OCI-LY3 (cell line): ENCODE data around the gene FAM177A1.

Experiments
- H2AFZ ChIP-seq: fragments of 200-600, 300-600 bp; shearing (Covaris generic); 2 replicates; pipeline ENCODE4 v1.6.0; 2014; ENCODE audit warnings: antibody characterized with exemption, low read depth, low read length
- H3K27ac ChIP-seq: fragments of 200-600, 300-600 bp; sonication (generic); 2 replicates; pipeline ENCODE4 v1.5.1; 2014; ENCODE audit warnings: mild to moderate bottlenecking, low read length, moderate library complexity, mixed read lengths
- H3K27me3 ChIP-seq: fragments of 200-600, 300-600 bp; sonication (generic); 2 replicates; pipeline ENCODE4 v1.6.1; 2014; ENCODE audit warnings: low read depth, low read length, mixed read lengths
- H3K36me3 ChIP-seq: fragments of 200-600, 300-600 bp; sonication (generic); replicated peaks from 2 replicates; pipeline ENCODE3; 2014; ENCODE audit warnings: low read depth, low read length, mixed read lengths
- H3K4me1 ChIP-seq: fragments of 300-600, 200-600 bp; sonication (generic); 2 replicates; pipeline ENCODE4 v1.6.1; 2014; ENCODE audit warnings: low read length, mixed read lengths
- H3K4me2 ChIP-seq: fragments of 200-600, 300-600 bp; sonication (generic); 2 replicates; pipeline ENCODE4 v1.6.1; 2014; ENCODE audit warnings: low read length, mixed read lengths
- H3K4me3 ChIP-seq: fragments of 300-600, 200-600 bp; sonication (generic); 2 replicates; pipeline ENCODE4 v1.5.1; 2014; ENCODE audit warnings: antibody characterized with exemption, mild to moderate bottlenecking, low read length, moderate library complexity
- H3K79me2 ChIP-seq: fragments of 300-600, 200-600 bp; shearing (Covaris generic); 2 replicates; pipeline ENCODE4 v1.6.1; 2014; ENCODE audit warnings: mild to moderate bottlenecking, low read length, mixed read lengths
- H3K9ac ChIP-seq: fragments of 300-600, 200-600 bp; shearing (Covaris generic); 2 replicates; pipeline ENCODE4 v1.6.0; 2014; ENCODE audit warnings: mild to moderate bottlenecking, low read length, moderate library complexity
- H3K9me3 ChIP-seq: fragments of 200-600, 300-600 bp; shearing (Covaris generic); 2 replicates; pipeline ENCODE4 v1.6.1; 2014; ENCODE audit warnings: low read length, mixed read lengths; ENCODE audit not compliant: insufficient read depth
- H4K20me1 ChIP-seq: fragments of 200-600, 300-600 bp; sonication (generic); 2 replicates; pipeline ENCODE4 v1.6.1; 2016; ENCODE audit warnings: low read length, mixed read lengths; ENCODE audit not compliant: insufficient read depth
- EZH2phosphoT487 ChIP-seq: fragments of 200-600 bp; shearing (Covaris generic); IDR thresholded peaks from 2 replicates; pipeline ENCODE4 v1.6.1; 2018; ENCODE audit warnings: antibody characterized with exemption, mixed run types, low read depth
- TF ChIP-seq, protein P1 (sequence below): fragments of 200-600, 300-600 bp; sonication (generic); IDR thresholded peaks from 2 replicates; pipeline ENCODE4 v1.5.1; 2014; ENCODE audit warnings: antibody characterized with exemption, low read length, low read depth

Gene FAM177A1

DNA sequence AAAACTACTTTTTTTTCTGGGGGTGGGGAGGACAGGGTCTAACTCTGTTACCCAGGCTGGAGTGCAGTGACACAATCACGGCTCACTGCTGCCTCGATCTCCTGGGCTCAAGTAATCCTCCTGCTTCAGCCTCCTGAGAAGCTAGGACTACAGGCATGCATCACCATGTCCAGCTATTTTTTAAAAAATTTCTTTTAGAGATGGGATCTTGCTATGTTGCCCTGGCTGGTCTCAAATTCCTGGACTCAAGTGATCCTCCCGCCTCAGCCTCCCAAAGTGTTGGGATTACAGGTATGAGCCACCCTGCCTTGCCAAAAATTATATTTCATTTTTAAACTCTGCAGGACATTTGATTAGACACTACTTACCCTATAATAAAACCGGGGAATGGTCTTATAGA is 70.2 kb downstream of the FAM177A1 start:
- H3K36me3 ChIP-seq, result peaks cover 29% of the 10 kb centered on the region
- H2AFZ ChIP-seq, result no peak overlapping the region
- TF ChIP-seq EZH2phosphoT487, result no peak
- TF ChIP-seq, protein P1, sequence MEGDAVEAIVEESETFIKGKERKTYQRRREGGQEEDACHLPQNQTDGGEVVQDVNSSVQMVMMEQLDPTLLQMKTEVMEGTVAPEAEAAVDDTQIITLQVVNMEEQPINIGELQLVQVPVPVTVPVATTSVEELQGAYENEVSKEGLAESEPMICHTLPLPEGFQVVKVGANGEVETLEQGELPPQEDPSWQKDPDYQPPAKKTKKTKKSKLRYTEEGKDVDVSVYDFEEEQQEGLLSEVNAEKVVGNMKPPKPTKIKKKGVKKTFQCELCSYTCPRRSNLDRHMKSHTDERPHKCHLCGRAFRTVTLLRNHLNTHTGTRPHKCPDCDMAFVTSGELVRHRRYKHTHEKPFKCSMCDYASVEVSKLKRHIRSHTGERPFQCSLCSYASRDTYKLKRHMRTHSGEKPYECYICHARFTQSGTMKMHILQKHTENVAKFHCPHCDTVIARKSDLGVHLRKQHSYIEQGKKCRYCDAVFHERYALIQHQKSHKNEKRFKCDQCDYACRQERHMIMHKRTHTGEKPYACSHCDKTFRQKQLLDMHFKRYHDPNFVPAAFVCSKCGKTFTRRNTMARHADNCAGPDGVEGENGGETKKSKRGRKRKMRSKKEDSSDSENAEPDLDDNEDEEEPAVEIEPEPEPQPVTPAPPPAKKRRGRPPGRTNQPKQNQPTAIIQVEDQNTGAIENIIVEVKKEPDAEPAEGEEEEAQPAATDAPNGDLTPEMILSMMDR, result no peak
- H3K4me2 ChIP-seq, result no peak overlapping the region
- H3K27ac ChIP-seq, result no peak overlapping the region
- peaks cover 4% of the 10 kb centered on the region; the same call in 1 of the 2 replicates for H3K4me1 ChIP-seq
- H3K9me3 ChIP-seq, result no peaks in the 10 kb centered on the region
- H3K27me3 ChIP-seq, result no peaks in the 10 kb centered on the region
- H3K9ac ChIP-seq, result no peak overlapping the region
- no peak overlapping the region for H3K4me3 ChIP-seq
- no peaks in the 10 kb centered on the region for H4K20me1 ChIP-seq
- peaks cover 11% of the 10 kb centered on the region for H3K79me2 ChIP-seq

DNA sequence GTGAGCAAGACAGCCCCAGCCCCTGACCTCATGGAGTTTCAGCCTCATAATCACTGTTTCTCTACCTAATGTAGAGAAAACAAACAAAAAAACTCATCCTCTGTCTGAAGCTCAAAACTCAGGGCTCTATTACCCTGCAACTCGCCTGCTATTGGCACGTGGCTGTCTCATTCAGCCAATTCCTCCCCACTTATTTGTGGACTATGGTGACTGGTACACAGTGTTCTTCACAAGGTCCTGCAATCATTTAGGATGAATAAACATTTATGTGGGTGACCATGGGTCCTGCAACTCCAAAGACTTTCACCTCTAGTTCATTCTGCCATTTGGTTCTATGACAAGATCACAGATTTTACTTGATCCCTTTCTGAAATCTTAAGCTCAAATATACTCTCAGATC is 71.0 kb downstream of the FAM177A1 start:
- H2AFZ ChIP-seq, result no peak overlapping the region
- peaks cover 21% of the 10 kb centered on the region for H3K36me3 ChIP-seq
- H3K9ac ChIP-seq, result no peak overlapping the region
- H3K4me1 ChIP-seq, result peaks cover 4% of the 10 kb centered on the region; the same call in 1 of the 2 replicates
- no peaks in the 10 kb centered on the region for H3K9me3 ChIP-seq
- no peak overlapping the region for H3K4me3 ChIP-seq
- H3K27me3 ChIP-seq, result no peaks in the 10 kb centered on the region
- peaks cover 15% of the 10 kb centered on the region for H3K79me2 ChIP-seq
- TF ChIP-seq, protein P1, result no peak
- TF ChIP-seq EZH2phosphoT487, result no peak
- H3K4me2 ChIP-seq, result no peak overlapping the region
- no peaks in the 10 kb centered on the region for H4K20me1 ChIP-seq
- H3K27ac ChIP-seq, result no peak overlapping the region

DNA sequence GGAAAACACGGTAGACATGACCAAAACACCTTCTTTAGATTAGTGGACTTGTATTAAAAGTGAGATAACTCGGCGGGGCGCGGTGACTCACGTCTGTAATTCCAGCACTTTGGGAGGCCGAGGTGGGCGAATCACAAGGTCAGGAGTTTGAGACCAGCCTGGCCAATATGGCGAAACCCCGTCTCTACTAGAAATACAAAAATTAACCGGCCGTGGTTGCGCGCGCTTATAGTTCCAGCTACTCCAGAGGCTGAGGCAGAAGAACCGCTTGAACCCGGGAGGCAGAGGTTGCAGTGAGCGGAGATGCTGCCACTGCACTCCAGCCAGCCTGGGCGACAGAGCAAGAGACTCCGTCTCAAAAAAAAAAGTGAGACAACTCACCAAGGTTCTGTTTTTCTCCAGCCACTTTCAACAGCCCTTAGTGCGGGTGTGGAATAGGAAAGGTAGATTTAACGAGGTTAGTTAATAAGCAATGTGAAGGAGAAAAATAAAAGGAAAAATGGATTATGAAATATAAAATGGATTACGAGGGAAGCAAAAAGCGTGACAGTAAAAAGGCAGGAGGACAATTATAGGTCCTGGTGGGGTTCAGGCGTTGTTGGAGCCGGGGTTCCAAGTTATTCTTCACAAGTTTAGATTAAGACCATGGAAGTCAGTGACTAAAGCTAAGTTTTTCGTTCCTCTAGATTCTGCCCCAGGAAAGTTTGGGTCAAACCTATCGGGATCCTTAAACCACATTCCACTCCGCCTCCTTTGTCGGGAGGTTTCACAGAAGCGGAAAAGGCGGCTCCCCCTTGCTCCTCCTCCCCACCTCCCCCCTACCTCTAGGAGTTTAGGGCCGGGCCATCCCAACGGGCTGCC is 75.2 kb downstream of the FAM177A1 start:
- H3K27ac ChIP-seq, result peak overlapping the region; percentile 87
- H3K4me3 ChIP-seq, result peak overlapping the region; percentile 92
- peaks cover 32% of the 10 kb centered on the region for H3K79me2 ChIP-seq
- H3K36me3 ChIP-seq, result no peaks in the 10 kb centered on the region
- H4K20me1 ChIP-seq, result no peaks in the 10 kb centered on the region
- H3K27me3 ChIP-seq, result no peaks in the 10 kb centered on the region
- peak overlapping the region; percentile 98 for H2AFZ ChIP-seq
- peak overlapping the region; percentile 98 for H3K4me2 ChIP-seq
- peak overlapping the region; percentile 99 for H3K9ac ChIP-seq
- TF ChIP-seq, protein P1, result no peak
- TF ChIP-seq EZH2phosphoT487, result no peak
- H3K4me1 ChIP-seq, result peaks cover 12% of the 10 kb centered on the region
- no peaks in the 10 kb centered on the region for H3K9me3 ChIP-seq

DNA sequence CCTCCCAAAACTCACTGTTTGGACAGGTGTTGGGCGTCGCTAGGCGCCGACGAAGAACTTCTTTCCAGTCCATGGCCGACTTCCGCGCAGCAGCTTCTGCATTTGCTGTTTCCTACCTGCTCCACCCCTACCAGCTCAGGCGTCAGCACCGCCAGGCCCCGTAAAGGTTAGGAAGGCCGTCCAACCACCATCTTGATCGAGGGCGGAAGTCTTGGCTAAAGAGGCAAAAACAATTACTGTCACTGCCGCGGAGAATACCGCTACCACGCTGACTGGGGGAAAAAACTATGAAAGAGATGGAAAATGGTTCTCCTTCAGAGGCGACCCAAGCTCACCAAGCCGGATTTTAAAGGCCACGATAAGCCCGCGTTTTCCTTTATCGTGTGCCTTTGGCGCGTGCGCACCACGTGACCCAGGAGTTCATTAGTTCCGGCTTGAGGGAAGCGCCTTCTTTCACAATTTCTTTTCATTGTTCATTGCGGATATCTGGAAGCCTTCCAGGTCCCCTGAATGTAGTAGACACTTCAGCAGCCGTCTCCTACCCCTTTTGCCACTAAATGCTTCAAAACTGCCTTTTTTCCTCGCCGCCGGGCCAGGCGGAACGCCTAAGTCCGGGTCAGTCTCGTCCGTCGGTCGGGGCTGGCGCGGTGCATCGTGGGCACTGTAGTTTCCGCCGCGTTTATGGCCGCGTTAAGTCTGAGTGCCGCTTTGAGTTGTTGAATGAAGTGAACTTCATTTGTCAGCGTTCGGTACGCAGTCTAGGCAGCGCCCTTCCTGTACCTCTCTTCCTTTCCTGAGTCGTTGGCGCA is 76.0 kb downstream of the FAM177A1 start, which contains the start of the genes PPP2R3C and PRORP:
PPP2R3C (minus strand) TSS at position 104 of the 809 bp plus-strand sequence; CDS start at position 73, 31 bp downstream.
PRORP (plus strand) TSS at position 666 of the 809 bp plus-strand sequence. CDS start 694 bp downstream, outside the sequence.
- peak within 1 kb of the TSS; percentile 87 for H3K27ac ChIP-seq
- H3K9ac ChIP-seq, result peak within 1 kb of the TSS; percentile 99
- TF ChIP-seq, protein P1, result no peak
- TF ChIP-seq EZH2phosphoT487, result no peak
- H3K79me2 ChIP-seq, result peaks cover 29% of the 10 kb centered on the region
- peak within 1 kb of the TSS; percentile 98 for H3K4me2 ChIP-seq
- no peaks in the 10 kb centered on the region for H3K36me3 ChIP-seq
- peak within 1 kb of the TSS; percentile 92 for H3K4me3 ChIP-seq
- H4K20me1 ChIP-seq, result no peaks in the 10 kb centered on the region
- H2AFZ ChIP-seq, result peak within 1 kb of the TSS; percentile 98
- no peaks in the 10 kb centered on the region for H3K9me3 ChIP-seq
- no peaks in the 10 kb centered on the region for H3K27me3 ChIP-seq
- peaks cover 12% of the 10 kb centered on the region for H3K4me1 ChIP-seq
